Measurements from ENCODE around the gene POGZ. TPM values are rescaled to one million over a fixed set of nuclear protein-coding genes. Genes with fewer than 3 reads are reported as not detected.

Gene POGZ
- total RNA-seq, 1 experiment from 2014 or later = 77.9 TPM

DNA sequence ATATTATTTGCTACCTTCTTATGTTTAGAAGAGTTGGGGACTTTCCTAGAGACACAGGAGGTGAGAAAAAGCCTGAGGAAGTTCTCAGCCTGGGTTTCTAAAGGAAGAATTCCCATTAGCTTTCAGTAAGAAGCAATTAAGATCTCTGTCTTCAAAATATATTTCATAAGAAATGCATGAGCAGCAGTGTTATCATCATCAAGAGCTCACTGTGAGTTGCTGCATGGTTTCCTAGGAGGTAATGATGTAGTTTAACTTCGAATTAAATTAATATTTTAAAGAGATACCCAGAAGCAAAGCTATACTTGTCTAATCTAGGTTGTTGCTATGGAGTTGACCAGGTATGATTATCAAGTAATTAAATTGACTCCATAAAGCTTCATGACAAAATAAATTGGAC, 5.7 kb upstream of the POGZ start:
- Histone ChIP-seq H3K4me1 (ENCODE audit: insufficient read depth, low read length) (no peaks in the 10 kb centered on the region), H3F3A (ENCODE audit: low read length, unreplicated experiment) (no peaks in the 10 kb centered on the region), H3K4me2 (ENCODE audit: low read length) (no peak overlapping the region), H3K27me3 (ENCODE audit: low read length) (no peaks in the 10 kb centered on the region), H3K9me3 (ENCODE audit: low read length) (no peaks in the 10 kb centered on the region), H4K20me1 (ENCODE audit: low read length) (no peaks in the 10 kb centered on the region), H3K9ac (ENCODE audit: low read length) (no peak overlapping the region), H2AFZ (ENCODE audit: low read length) (no peak overlapping the region), H3K36me3 (ENCODE audit: low read depth, low read length) (no peaks in the 10 kb centered on the region), H3K79me2 (ENCODE audit: low read length) (no peaks in the 10 kb centered on the region), H3K9me2 (replicated peaks; ENCODE audit: low read length) (no peaks in the 10 kb centered on the region), H3K4me3 (ENCODE audit: low read length) (no peak overlapping the region), H3K27ac (ENCODE audit: low read length) (no peak overlapping the region)
- BruUV-seq (replicated peaks) = no TSS peak
- no peak for TF ChIP-seq EZH2 (IDR thresholded peaks at IDR 0.05; ENCODE audit: low read length, unreplicated experiment)
- TF ChIP-seq EZH2phosphoT487 (IDR thresholded peaks at IDR 0.05; ENCODE audit: borderline replicate concordance, low read length) = no peak
- TF ChIP-seq CTCF (conservative IDR thresholded peaks at IDR 0.05; ENCODE audit: low read depth, low read length) = no peak
- intact Hi-C loops (cut with micrococcal nuclease) = no loop called here
- ATAC-seq (no peak), DNase-seq (no peak)
- ChIA-PET CTCF (no interaction called here), POLR2A (ENCODE audit: unreplicated experiment) (interaction anchor here (0.5 to 0.9 kb wide), 6 partner anchors 31 to 506 kb away, joined by 3 to 9 read pairs (median 4); partner anchors contain the start of gene TUFT1)

- CTCF ChIA-PET = no interaction called here
- H4K20me1 ChIP-seq (ENCODE audit: low read length) = no peaks in the 10 kb centered on the region
- no peaks in the 10 kb centered on the region for H3F3A ChIP-seq (ENCODE audit: low read length, unreplicated experiment)
- no TSS peak for BruUV-seq (replicated peaks)
- H3K4me2 ChIP-seq (ENCODE audit: low read length) = no peak overlapping the region
- peaks cover 17% of the 10 kb centered on the region for H3K79me2 ChIP-seq (ENCODE audit: low read length)
- no peak overlapping the region for H2AFZ ChIP-seq (ENCODE audit: low read length)
- H3K4me1 ChIP-seq (ENCODE audit: insufficient read depth, low read length) = peaks cover 12% of the 10 kb centered on the region
- DNase-seq (no peak), ATAC-seq (no peak)
- H3K9ac ChIP-seq (ENCODE audit: low read length) = no peak overlapping the region
- H3K4me3 ChIP-seq (ENCODE audit: low read length) = no peak overlapping the region
- intact Hi-C loops (cut with micrococcal nuclease) = no loop called here
- H3K27me3 ChIP-seq (ENCODE audit: low read length) = no peaks in the 10 kb centered on the region
- no peaks in the 10 kb centered on the region for H3K36me3 ChIP-seq (ENCODE audit: low read depth, low read length)
- TF ChIP-seq EZH2phosphoT487 (IDR thresholded peaks at IDR 0.05; ENCODE audit: borderline replicate concordance, low read length) = no peak
- no peak for TF ChIP-seq CTCF (conservative IDR thresholded peaks at IDR 0.05; ENCODE audit: low read depth, low read length)
- TF ChIP-seq EZH2 (IDR thresholded peaks at IDR 0.05; ENCODE audit: low read length, unreplicated experiment) = no peak
- POLR2A ChIA-PET (ENCODE audit: unreplicated experiment) = interaction anchor here (0.6 kb wide), 1 partner anchor 113 kb away, joined by 4 read pairs; no protein-coding TSS in a partner anchor
- no peaks in the 10 kb centered on the region for H3K9me3 ChIP-seq (ENCODE audit: low read length)
- H3K27ac ChIP-seq (ENCODE audit: low read length) = no peak overlapping the region
- H3K9me2 ChIP-seq (replicated peaks; ENCODE audit: low read length) = no peaks in the 10 kb centered on the region
Observed at GRCh38 chr1:151461694-151462093, 2.4 kb upstream of the POGZ start.

DNA sequence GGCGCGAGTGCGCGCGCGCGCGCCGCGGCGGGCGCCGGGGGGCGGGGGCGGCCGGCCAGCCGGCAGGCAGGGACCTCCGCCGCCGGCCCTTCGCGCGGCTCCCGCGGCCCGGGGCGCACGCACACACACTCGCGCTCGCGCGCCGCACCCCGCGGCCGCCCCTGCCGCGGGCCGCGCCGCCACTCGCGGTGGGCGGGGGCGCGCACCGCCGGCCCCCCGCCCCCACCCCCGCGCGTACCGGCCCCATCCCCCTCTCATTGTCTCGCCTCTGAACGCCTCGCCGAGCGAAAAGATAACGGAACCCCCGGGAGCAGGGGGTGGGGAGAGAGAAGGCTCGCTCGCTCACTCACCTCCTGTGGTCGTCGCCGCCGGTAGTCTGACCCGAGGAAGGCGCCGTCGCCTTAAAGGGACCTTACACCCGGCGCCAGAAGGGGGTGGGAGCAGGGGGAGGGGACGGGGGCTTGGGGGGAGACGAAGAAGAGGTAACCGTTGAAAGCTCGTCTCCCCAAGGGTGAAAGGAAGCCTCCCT, 428 bp downstream of the POGZ start:
- Histone ChIP-seq H3K79me2 (ENCODE audit: low read length) (peaks cover 45% of the 10 kb centered on the region), H3K27me3 (ENCODE audit: low read length) (no peaks in the 10 kb centered on the region), H3K9ac (ENCODE audit: low read length) (peak overlapping the region; percentile 54; the same call in 1 of the 2 replicates), H3K27ac (ENCODE audit: low read length) (peak overlapping the region; percentile 20; the same call in 1 of the 2 replicates), H3K4me3 (ENCODE audit: low read length) (peak overlapping the region; percentile 65), H3K9me3 (ENCODE audit: low read length) (no peaks in the 10 kb centered on the region), H3F3A (ENCODE audit: low read length, unreplicated experiment) (no peaks in the 10 kb centered on the region), H4K20me1 (ENCODE audit: low read length) (0 out of 2 replicates have a peak, but pooled peaks cover 2% of the 10 kb centered on the region), H3K9me2 (replicated peaks; ENCODE audit: low read length) (no peaks in the 10 kb centered on the region), H3K4me1 (ENCODE audit: insufficient read depth, low read length) (peaks cover 12% of the 10 kb centered on the region), H3K36me3 (ENCODE audit: low read depth, low read length) (peaks cover 3% of the 10 kb centered on the region; the same call in 1 of the 2 replicates), H3K4me2 (ENCODE audit: low read length) (peak overlapping the region; percentile 31; the same call in 1 of the 2 replicates), H2AFZ (ENCODE audit: low read length) (no peak overlapping the region)
- BruUV-seq (replicated peaks) = no TSS peak
- no peak for TF ChIP-seq CTCF (conservative IDR thresholded peaks at IDR 0.05; ENCODE audit: low read depth, low read length)
- TF ChIP-seq EZH2phosphoT487 (IDR thresholded peaks at IDR 0.05; ENCODE audit: borderline replicate concordance, low read length) = no peak
- TF ChIP-seq EZH2 (IDR thresholded peaks at IDR 0.05; ENCODE audit: low read length, unreplicated experiment) = no peak
- intact Hi-C loops (cut with micrococcal nuclease) = loop anchor here (1.0 to 2.0 kb wide), 4 partner anchors 14 to 82 kb away; partner anchors contain the start of genes CGN and TUFT1
- POLR2A ChIA-PET (ENCODE audit: unreplicated experiment) = interaction anchor here (0.5 to 0.8 kb wide), 3 partner anchors 36 to 177 kb away, joined by 4 to 17 read pairs (median 10); no protein-coding TSS in a partner anchor
- CTCF ChIA-PET = no interaction called here
- DNase-seq (peak; percentile 69), ATAC-seq (peak; percentile 44)
